Gastroesophageal sphincter (tissue), 4 donors: Measurements from ENCODE around the gene EPOP. TPM values are rescaled to one million over a fixed set of nuclear protein-coding genes. Genes with fewer than 3 reads are reported as not detected.

Source experiments
- ATAC-seq: fragments of 150-250 bp; one replicate; pipeline ENCODE4 v1.9.1; 2016; ENCODE audit warnings: mild to moderate bottlenecking, moderate library complexity
- H3K27ac ChIP-seq, 4 donors: fragments of 200-600 bp; sonication (generic) in 3 of 4; 1 replicate in 3 of 4; 2 replicates in 1 of 4; pipeline ENCODE4 v1.5.1; 2016 to 2019
- H3K27me3 ChIP-seq: fragments of 200-600 bp; sonication (generic); one replicate; pipeline ENCODE4 v1.5.1; 2019
- H3K36me3 ChIP-seq, 2 donors: fragments of 200-600 bp; sonication (generic); one replicate each; pipeline ENCODE4 v1.5.1; 2019; ENCODE audit warnings: control low read depth in 1 of 2
- H3K4me1 ChIP-seq, 3 donors: fragments of 200-600 bp; sonication (generic); 1 replicate in 2 of 3; 2 replicates in 1 of 3; pipeline ENCODE4 v1.5.1; 2016 to 2019; ENCODE audit warnings: control low read depth in 2 of 3
- H3K4me3 ChIP-seq, 2 donors: fragments of 200-600 bp; sonication (generic); one replicate each; pipeline ENCODE4 v1.5.1; 2019; ENCODE audit warnings: mild to moderate bottlenecking in 1 of 2, moderate library complexity in 1 of 2
- H3K9me3 ChIP-seq, 3 donors: fragments of 200-600 bp; sonication (generic); one replicate each; pipeline ENCODE4 v1.5.1; 2017 to 2019; ENCODE audit warnings: control low read depth in 2 of 3
- CTCF ChIP-seq, 4 experiments: fragments of 200-600 bp in 2 of 4; fragments of 450-650 bp in 2 of 4; sonication (generic) in 1 of 4; IDR thresholded peaks; one replicate each; pipeline ENCODE4 v1.5.1; 2017 to 2019; ENCODE audit warnings: antibody characterized with exemption in 4 of 4, mild to moderate bottlenecking in 2 of 4, moderate library complexity in 2 of 4
- EP300 ChIP-seq: sonication (generic); formaldehyde crosslinking; IDR thresholded peaks from one replicate; pipeline ENCODE4 v1.6.1; 2017; ENCODE audit warnings: antibody characterized with exemption, mild to moderate bottlenecking
- POLR2A ChIP-seq, 2 donors: fragments of 450-650 bp; IDR thresholded peaks; one replicate each; pipeline ENCODE4 v1.6.1; 2017; ENCODE audit warnings: antibody characterized with exemption in 2 of 2, mild to moderate bottlenecking in 2 of 2, moderate library complexity in 1 of 2
- POLR2AphosphoS5 ChIP-seq: sonication (generic); formaldehyde crosslinking; IDR thresholded peaks from one replicate; pipeline ENCODE4 v1.6.1; 2017; ENCODE audit warnings: antibody characterized with exemption
- WGBS, 2 donors: methylation state at CpG; one replicate each; pipeline ENCODE4 v1.1.5; 2018; ENCODE audit warnings: low coverage in 1 of 2; 5-methylcytosine and 5-hydroxymethylcytosine counted together
- total RNA-seq, 4 donors: library from RNA; depleted of rRNA; stranded (reverse); fragments of >200 nt; gene quantifications; one replicate each; pipeline ENCODE4 v1.1.0, GENCODE V29; 2016

The EPOP gene
- 1 to 10 TPM in 3 of 4 donors, under 1 TPM in 1; 0.31 to 3.5 (median 1.5) TPM for total RNA-seq

DNA sequence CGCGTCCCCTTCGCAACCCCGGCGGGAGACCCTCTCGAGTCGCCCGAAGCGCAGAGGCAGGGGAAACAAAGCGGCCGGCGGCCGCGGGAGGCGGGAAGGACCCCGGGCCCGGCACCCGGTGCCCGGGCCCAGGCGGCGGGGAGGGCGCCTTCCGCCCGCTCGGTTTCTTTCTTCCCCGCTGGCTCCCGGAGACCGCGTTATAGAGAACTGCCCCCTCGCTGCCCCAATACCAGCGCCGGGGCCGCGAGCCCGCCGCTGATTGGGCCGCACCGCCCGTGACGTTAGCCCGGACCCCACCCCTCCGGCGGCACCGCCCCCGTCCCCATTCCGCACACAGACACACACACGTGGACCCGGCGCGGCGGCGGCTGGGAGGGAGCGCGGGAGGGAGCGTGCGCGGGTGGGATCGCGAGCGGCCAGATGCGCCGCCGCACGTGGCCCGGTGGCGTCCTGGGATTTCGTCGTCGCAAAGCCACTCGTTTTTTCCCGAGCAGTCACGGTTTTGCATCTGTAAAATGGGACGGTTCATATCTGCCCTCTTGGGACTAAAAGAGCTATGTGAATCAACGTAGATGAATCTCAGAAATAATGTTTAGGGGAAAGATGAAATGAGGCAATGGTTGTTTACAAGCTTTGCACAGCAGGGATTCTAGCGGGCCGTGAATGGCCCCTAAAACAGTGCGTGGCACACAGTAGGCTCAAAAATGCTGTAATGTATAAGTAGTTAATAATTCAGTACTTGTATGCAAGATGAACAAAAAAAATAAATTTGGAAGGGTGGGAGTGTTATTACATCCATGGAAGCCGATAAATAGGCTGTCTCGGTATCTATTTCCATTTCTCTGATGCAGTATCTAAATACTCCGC lies at the start of gene EPOP:
Gene EPOP (minus strand): TSS at position 209 of the 867 bp plus-strand sequence. CDS start 462 bp downstream, outside the sequence.
- Histone ChIP-seq H3K4me1 (peaks cover 0 to 42% (median 23%) of the 10 kb centered on the region in 3 donors), H3K27ac (peak within 1 kb of the TSS in 2 of 4 donors; percentile 66 to 76), H3K4me3 (peak within 1 kb of the TSS; percentile 30 to 72), H3K27me3 (peaks cover 68% of the 10 kb centered on the region), H3K9me3 (no peaks in the 10 kb centered on the region), H3K36me3 (no peaks in the 10 kb centered on the region)
- peak; percentile 92 for ATAC-seq
- 17 to 20% methylated on average over 5 to 9 of the region's 80 CpGs for WGBS, 2 donors
- peak; percentile 39 to 65 for TF ChIP-seq POLR2A (IDR thresholded peaks at IDR 0.05)
- no peak for TF ChIP-seq CTCF (IDR thresholded peaks at IDR 0.05)
- TF ChIP-seq POLR2AphosphoS5: peak; percentile 47
- TF ChIP-seq EP300: no peak

GRCh38 chr17:38721802-38722201 lies 47.0 kb upstream of the EPOP start:
- Histone ChIP-seq H3K4me3 (no peak overlapping the region), H3K9me3 (no peaks in the 10 kb centered on the region), H3K27ac (peak overlapping the region in 2 of 4 donors; percentile 15 to 17), H3K4me1 (peaks cover 0 to 34% (median 3%) of the 10 kb centered on the region in 3 donors), H3K36me3 (peaks cover 0 to 94% of the 10 kb centered on the region in 2 donors), H3K27me3 (no peaks in the 10 kb centered on the region)
- ATAC-seq: no peak
- TF ChIP-seq CTCF (IDR thresholded peaks at IDR 0.05) (no peak), POLR2A (IDR thresholded peaks at IDR 0.05) (no peak), EP300 (no peak), POLR2AphosphoS5 (no peak)
- no CpG with 5 or more reads among the region's 16 CpGs for WGBS, 2 donors

DNA sequence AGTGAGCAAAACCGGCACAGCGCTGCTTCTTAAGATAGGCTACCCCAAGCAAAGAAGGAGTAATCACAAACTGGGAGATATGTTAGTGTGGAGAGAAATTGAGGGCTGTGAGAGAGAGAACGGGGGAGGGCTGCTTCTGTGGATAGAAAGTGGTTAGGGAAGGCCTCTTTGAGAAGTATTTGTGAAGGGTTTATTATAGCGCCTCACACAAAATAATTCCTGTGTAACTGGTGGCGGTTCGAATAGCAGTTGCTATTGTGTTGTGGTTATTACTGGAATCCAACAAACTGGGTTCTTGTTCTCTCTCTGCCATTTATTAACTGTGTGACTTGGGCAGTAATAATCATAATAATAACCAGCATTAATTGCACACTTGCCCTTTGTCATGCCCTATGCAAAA lies 46.2 kb upstream of the EPOP start:
- no peaks in the 10 kb centered on the region for H3K27me3 ChIP-seq
- peaks cover 0 to 100% of the 10 kb centered on the region in 2 donors for H3K36me3 ChIP-seq
- no peak for TF ChIP-seq EP300
- no peak for TF ChIP-seq POLR2A (IDR thresholded peaks at IDR 0.05)
- no peak for TF ChIP-seq CTCF (IDR thresholded peaks at IDR 0.05)
- ATAC-seq: no peak
- peak overlapping the region in 1 of 4 donors; percentile 26 for H3K27ac ChIP-seq
- H3K9me3 ChIP-seq: no peaks in the 10 kb centered on the region
- no peak overlapping the region for H3K4me3 ChIP-seq
- H3K4me1 ChIP-seq: peaks cover 0 to 34% (median 3%) of the 10 kb centered on the region in 3 donors
- 70 to 81% methylated on average over 4 to 6 of the region's 6 CpGs for WGBS, 2 donors

DNA sequence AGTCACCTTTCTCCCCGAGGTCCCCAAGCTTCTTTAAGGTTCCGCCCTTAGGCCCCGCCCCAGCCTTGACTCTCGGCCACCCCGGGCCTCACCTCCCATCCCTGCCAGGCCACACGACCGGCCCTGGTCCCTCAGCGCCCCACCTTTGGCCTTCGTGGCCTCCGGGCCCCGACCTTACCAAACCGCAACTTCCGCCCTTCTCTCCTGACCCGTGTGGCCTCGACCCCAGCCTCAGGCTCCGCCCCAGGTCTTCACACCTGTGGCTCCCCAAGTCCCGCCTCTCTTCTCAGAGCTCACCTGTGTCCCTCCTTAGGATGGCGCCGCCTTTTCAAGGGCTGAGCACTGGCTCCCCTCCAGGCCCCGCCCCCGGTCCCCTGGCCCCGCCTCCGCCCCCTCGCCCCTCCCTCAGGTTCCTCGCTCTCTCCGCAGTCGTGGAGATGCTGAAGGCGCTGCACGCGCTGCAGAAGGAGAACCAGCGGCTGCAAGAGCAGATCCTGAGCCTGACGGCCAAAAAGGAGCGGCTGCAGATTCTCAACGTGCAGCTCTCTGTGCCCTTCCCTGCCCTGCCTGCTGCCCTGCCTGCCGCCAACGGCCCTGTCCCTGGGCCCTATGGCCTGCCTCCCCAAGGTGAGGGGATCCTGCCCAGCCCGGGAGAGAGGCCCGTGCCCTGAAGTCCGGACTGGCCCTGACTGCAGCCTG lies 45.3 kb upstream of the EPOP start:
- H3K27me3 ChIP-seq: no peaks in the 10 kb centered on the region
- TF ChIP-seq POLR2AphosphoS5: no peak
- TF ChIP-seq CTCF (IDR thresholded peaks at IDR 0.05): no peak
- TF ChIP-seq EP300: no peak
- TF ChIP-seq POLR2A (IDR thresholded peaks at IDR 0.05): no peak
- no peaks in the 10 kb centered on the region for H3K9me3 ChIP-seq
- no peak overlapping the region for H3K4me3 ChIP-seq
- ATAC-seq: no peak
- peaks cover 0 to 100% of the 10 kb centered on the region in 2 donors for H3K36me3 ChIP-seq
- peaks cover 0 to 28% (median 3%) of the 10 kb centered on the region in 3 donors for H3K4me1 ChIP-seq
- H3K27ac ChIP-seq: peak overlapping the region in 2 of 4 donors; percentile 26 to 35
- 73 to 75% methylated on average over 2 to 18 of the region's 39 CpGs for WGBS, 2 donors
